Measurements from ENCODE around the gene PHACTR1.

- TF ChIP-seq CTCF (IDR thresholded peaks at IDR 0.05; ENCODE audit: insufficient read depth, low read length) (no peak), REST (IDR thresholded peaks at IDR 0.05; ENCODE audit: insufficient replicate concordance, low read depth) (no peak)
These were observed 316.0 kb downstream of the PHACTR1 start for GRCh38 chr6:13032566-13032965.
